Measurements from ENCODE around the gene SENP7.
"Not testable (repeated sequence)": the region's sequence is repeated elsewhere in the genome, so short reads cannot be mapped to it uniquely, and the experiment has no call there.

DNA sequence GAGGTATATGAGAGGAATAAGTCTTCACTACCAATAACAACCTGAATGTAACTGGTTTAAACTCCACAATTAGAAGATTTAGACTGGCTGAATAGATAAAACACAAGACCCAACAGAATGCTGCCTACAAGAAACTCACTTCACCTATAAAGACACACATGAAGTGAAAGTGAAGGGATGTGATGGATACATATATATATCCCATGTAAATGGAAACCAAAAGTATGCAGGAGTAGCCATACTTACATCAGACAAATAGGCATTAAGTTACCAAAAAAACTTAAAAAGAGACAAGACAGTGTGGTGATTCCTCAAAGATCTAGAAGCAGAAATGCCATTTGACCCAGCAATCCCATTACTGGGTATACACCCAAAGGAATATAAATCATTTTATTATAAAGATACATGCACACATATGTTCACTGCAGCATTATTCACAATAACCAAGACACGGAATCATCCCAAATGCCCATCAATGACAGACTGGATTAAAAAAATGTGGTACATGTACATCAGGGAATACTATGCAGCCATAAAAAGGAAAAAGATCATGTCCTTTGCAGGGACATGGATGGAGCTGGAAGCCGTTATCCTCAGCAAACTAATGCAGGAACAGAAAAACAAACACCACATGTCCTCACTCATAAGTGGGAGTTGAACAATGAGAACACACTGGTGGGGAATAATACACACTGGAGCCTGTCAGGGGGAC lies 38.0 kb downstream of the SENP7 start:
- TF ChIP-seq POLR2A, CTCF, EP300 (IDR thresholded peaks at IDR 0.05): not testable (repeated sequence)
